ENCODE data around the gene RAB11A.

The RAB11A gene

GRCh38 chr15:65824941-65825544 is 44.2 kb upstream of the RAB11A start:
- no peak overlapping the region for H3K27ac ChIP-seq
- peak; percentile 62 to 69 for DNase-seq
- no peaks in the 10 kb centered on the region for H3K36me3 ChIP-seq
- no peaks in the 10 kb centered on the region for H3K9me3 ChIP-seq
- peaks cover 0 to 8% (median 0%) of the 10 kb centered on the region in 4 donors for H3K4me1 ChIP-seq
- H3K4me3 ChIP-seq: no peak overlapping the region
- no peaks in the 10 kb centered on the region for H3K27me3 ChIP-seq
- TF ChIP-seq CTCF (IDR thresholded peaks at IDR 0.05): no peak
- intact Hi-C loops (cut with DNase I; ENCODE audit: low total_unique reads): no loop called here

GRCh38 chr15:65827065-65827464 is 42.2 kb upstream of the RAB11A start:
- Histone ChIP-seq H3K27me3 (no peaks in the 10 kb centered on the region), H3K36me3 (no peaks in the 10 kb centered on the region), H3K27ac (no peak overlapping the region), H3K9me3 (no peaks in the 10 kb centered on the region), H3K4me3 (no peak overlapping the region), H3K4me1 (peaks cover 0 to 12% (median 2%) of the 10 kb centered on the region in 4 donors)
- intact Hi-C loops (cut with DNase I; ENCODE audit: low total_unique reads): no loop called here
- no peak for DNase-seq
- no peak for TF ChIP-seq CTCF (IDR thresholded peaks at IDR 0.05)

GRCh38 chr15:65828585-65828984 is 40.7 kb upstream of the RAB11A start:
- Histone ChIP-seq H3K36me3 (no peaks in the 10 kb centered on the region), H3K4me3 (no peak overlapping the region), H3K27me3 (no peaks in the 10 kb centered on the region), H3K9me3 (no peaks in the 10 kb centered on the region), H3K4me1 (peaks cover 0 to 25% (median 14%) of the 10 kb centered on the region in 4 donors), H3K27ac (no peak overlapping the region)
- no peak for TF ChIP-seq CTCF (IDR thresholded peaks at IDR 0.05)
- intact Hi-C loops (cut with DNase I; ENCODE audit: low total_unique reads): no loop called here
- DNase-seq: no peak

- no peak for DNase-seq
Observed at GRCh38 chr15:65829130-65829764, 40.0 kb upstream of the RAB11A start.

GRCh38 chr15:65832549-65833364 is 36.5 kb upstream of the RAB11A start:
- Histone ChIP-seq H3K4me3 (peak overlapping the region; percentile 27 to 33), H3K9me3 (no peaks in the 10 kb centered on the region), H3K36me3 (no peaks in the 10 kb centered on the region), H3K27ac (peak overlapping the region; percentile 74 to 76), H3K4me1 (peaks cover 0 to 38% (median 25%) of the 10 kb centered on the region in 4 donors), H3K27me3 (no peaks in the 10 kb centered on the region)
- TF ChIP-seq CTCF (IDR thresholded peaks at IDR 0.05): no peak
- intact Hi-C loops (cut with DNase I; ENCODE audit: low total_unique reads): no loop called here
- DNase-seq: peak; percentile 96 to 97

More at GRCh38 chr15:65829130-65829764, 40.0 kb upstream of the RAB11A start:
- Histone ChIP-seq H3K27me3 (no peaks in the 10 kb centered on the region), H3K27ac (no peak overlapping the region), H3K9me3 (no peaks in the 10 kb centered on the region), H3K4me1 (peaks cover 0 to 29% (median 21%) of the 10 kb centered on the region in 4 donors), H3K36me3 (no peaks in the 10 kb centered on the region), H3K4me3 (no peak overlapping the region)
- TF ChIP-seq CTCF (IDR thresholded peaks at IDR 0.05): peak in 1 of 2 experiments; percentile 15
- intact Hi-C loops (cut with DNase I; ENCODE audit: low total_unique reads): no loop called here

Data from tibial artery (tissue), 4 donors.